ENCODE measurements around the gene BABAM2.

The BABAM2 gene

GRCh38 chr2:28335666-28336065 lies 445.1 kb downstream of the BABAM2 start:
- WGBS (ENCODE audit: insufficient coverage) = 100% methylated on average over 6 of the region's 6 CpGs
- DNase-seq = no peak
- Histone ChIP-seq H3K9me3 (ENCODE audit: control extremely low read depth in 1 of 5, control insufficient read depth in 4 of 5, insufficient read depth in 2 of 5, low read depth in 1 of 5, low read length in 4 of 5) (peaks cover 0 to 2% (median 0%) of the 10 kb centered on the region in 5 experiments), H3K27ac (ENCODE audit: insufficient read depth in 1 of 2, low read depth in 1 of 2, low read length in 2 of 2, poor library complexity in 1 of 2, severe bottlenecking in 2 of 2) (no peak overlapping the region), H3K36me3 (ENCODE audit: control insufficient read depth in 4 of 4, insufficient read depth in 4 of 4, low read length in 3 of 4) (peaks cover 0 to 10% (median 4%) of the 10 kb centered on the region in 4 experiments), H3K4me1 (ENCODE audit: control extremely low read depth in 1 of 4, control insufficient read depth in 4 of 4, insufficient read depth in 4 of 4, low read length in 3 of 4) (peaks cover 0 to 30% (median 11%) of the 10 kb centered on the region in 4 experiments), H3K27me3 (replicated peaks in 2 of 5; ENCODE audit: control insufficient read depth in 4 of 5, insufficient read depth in 5 of 5, low read length in 4 of 5) (no peaks in the 10 kb centered on the region), H3K4me3 (ENCODE audit: control insufficient read depth in 1 of 7, extremely low read depth in 1 of 7, insufficient read depth in 4 of 7, low read depth in 2 of 7, low read length in 6 of 7) (no peak overlapping the region)
- ChIA-PET CTCF (interaction anchor here (1.0 to 1.3 kb wide), 4 partner anchors 9 to 63 kb away, joined by 3 read pairs; no protein-coding TSS in a partner anchor), POLR2A (no interaction called here)

GRCh38 chr2:28336264-28336980 lies 445.9 kb downstream of the BABAM2 start:
- Histone ChIP-seq H3K4me1 (ENCODE audit: control extremely low read depth in 1 of 4, control insufficient read depth in 4 of 4, insufficient read depth in 4 of 4, low read length in 3 of 4) (peaks cover 0 to 33% (median 12%) of the 10 kb centered on the region in 4 experiments), H3K9me3 (ENCODE audit: control extremely low read depth in 1 of 5, control insufficient read depth in 4 of 5, insufficient read depth in 2 of 5, low read depth in 1 of 5, low read length in 4 of 5) (no peaks in the 10 kb centered on the region), H3K36me3 (ENCODE audit: control insufficient read depth in 4 of 4, insufficient read depth in 4 of 4, low read length in 3 of 4) (peaks cover 0 to 10% (median 4%) of the 10 kb centered on the region in 4 experiments), H3K27ac (ENCODE audit: insufficient read depth in 1 of 2, low read depth in 1 of 2, low read length in 2 of 2, poor library complexity in 1 of 2, severe bottlenecking in 2 of 2) (no peak overlapping the region), H3K4me3 (ENCODE audit: control insufficient read depth in 1 of 7, extremely low read depth in 1 of 7, insufficient read depth in 4 of 7, low read depth in 2 of 7, low read length in 6 of 7) (no peak overlapping the region), H3K27me3 (replicated peaks in 2 of 5; ENCODE audit: control insufficient read depth in 4 of 5, insufficient read depth in 5 of 5, low read length in 4 of 5) (no peaks in the 10 kb centered on the region)
- 90% methylated on average over 13 of the region's 13 CpGs for whole genome bisulfite sequencing (ENCODE audit: insufficient coverage)
- ChIA-PET CTCF (interaction anchor here (1.0 kb wide), 1 partner anchor 9 kb away, joined by 3 read pairs; no protein-coding TSS in a partner anchor), POLR2A (no interaction called here)
- no peak for DNase-seq

- no peak overlapping the region for H3K4me3 ChIP-seq (ENCODE audit: control insufficient read depth in 1 of 7, extremely low read depth in 1 of 7, insufficient read depth in 4 of 7, low read depth in 2 of 7, low read length in 6 of 7)
- CTCF ChIA-PET = no interaction called here
- WGBS (ENCODE audit: insufficient coverage) = 91% methylated on average over 14 of the region's 16 CpGs
- H3K9me3 ChIP-seq (ENCODE audit: control extremely low read depth in 1 of 5, control insufficient read depth in 4 of 5, insufficient read depth in 2 of 5, low read depth in 1 of 5, low read length in 4 of 5) = no peaks in the 10 kb centered on the region
- H3K36me3 ChIP-seq (ENCODE audit: control insufficient read depth in 4 of 4, insufficient read depth in 4 of 4, low read length in 3 of 4) = peaks cover 0 to 10% (median 4%) of the 10 kb centered on the region in 4 experiments
- H3K27me3 ChIP-seq (replicated peaks in 2 of 5; ENCODE audit: control insufficient read depth in 4 of 5, insufficient read depth in 5 of 5, low read length in 4 of 5) = no peaks in the 10 kb centered on the region
- POLR2A ChIA-PET = no interaction called here
- no peak for DNase-seq
- peaks cover 0 to 33% (median 12%) of the 10 kb centered on the region in 4 experiments for H3K4me1 ChIP-seq (ENCODE audit: control extremely low read depth in 1 of 4, control insufficient read depth in 4 of 4, insufficient read depth in 4 of 4, low read length in 3 of 4)
- H3K27ac ChIP-seq (ENCODE audit: insufficient read depth in 1 of 2, low read depth in 1 of 2, low read length in 2 of 2, poor library complexity in 1 of 2, severe bottlenecking in 2 of 2) = no peak overlapping the region
Observed at GRCh38 chr2:28336982-28337627, 446.6 kb downstream of the BABAM2 start.

- no peak overlapping the region for H3K27ac ChIP-seq (ENCODE audit: insufficient read depth in 1 of 2, low read depth in 1 of 2, low read length in 2 of 2, poor library complexity in 1 of 2, severe bottlenecking in 2 of 2)
Observed at GRCh38 chr2:28338046-28338817, 447.7 kb downstream of the BABAM2 start.

GRCh38 chr2:28338831-28339321 lies 448.3 kb downstream of the BABAM2 start:
- no peak for DNase-seq
- CTCF ChIA-PET = interaction anchor here (1.0 to 2.2 kb wide), 3 partner anchors 12 to 17 kb away, joined by 3 to 6 read pairs (median 6); no protein-coding TSS in a partner anchor
- WGBS (ENCODE audit: insufficient coverage) = 94% methylated on average over 5 of the region's 7 CpGs
- Histone ChIP-seq H3K9me3 (ENCODE audit: control extremely low read depth in 1 of 5, control insufficient read depth in 4 of 5, insufficient read depth in 2 of 5, low read depth in 1 of 5, low read length in 4 of 5) (no peaks in the 10 kb centered on the region), H3K36me3 (ENCODE audit: control insufficient read depth in 4 of 4, insufficient read depth in 4 of 4, low read length in 3 of 4) (peaks cover 0 to 10% (median 4%) of the 10 kb centered on the region in 4 experiments), H3K27ac (ENCODE audit: insufficient read depth in 1 of 2, low read depth in 1 of 2, low read length in 2 of 2, poor library complexity in 1 of 2, severe bottlenecking in 2 of 2) (no peak overlapping the region), H3K4me1 (ENCODE audit: control extremely low read depth in 1 of 4, control insufficient read depth in 4 of 4, insufficient read depth in 4 of 4, low read length in 3 of 4) (peaks cover 0 to 34% (median 7%) of the 10 kb centered on the region in 4 experiments), H3K27me3 (replicated peaks in 2 of 5; ENCODE audit: control insufficient read depth in 4 of 5, insufficient read depth in 5 of 5, low read length in 4 of 5) (no peaks in the 10 kb centered on the region), H3K4me3 (ENCODE audit: control insufficient read depth in 1 of 7, extremely low read depth in 1 of 7, insufficient read depth in 4 of 7, low read depth in 2 of 7, low read length in 6 of 7) (no peak overlapping the region)
- POLR2A ChIA-PET = interaction anchor here (0.5 kb wide), 1 partner anchor 58 kb away, joined by 4 read pairs; no protein-coding TSS in a partner anchor

More at GRCh38 chr2:28338046-28338817, 447.7 kb downstream of the BABAM2 start:
- 93% methylated on average over 13 of the region's 14 CpGs for WGBS (ENCODE audit: insufficient coverage)
- no peak for DNase-seq
- ChIA-PET POLR2A (interaction anchor here (0.5 kb wide), 1 partner anchor 59 kb away, joined by 4 read pairs; no protein-coding TSS in a partner anchor), CTCF (interaction anchor here (1.0 kb wide), 1 partner anchor 18 kb away, joined by 3 read pairs; no protein-coding TSS in a partner anchor)
- peaks cover 0 to 35% (median 12%) of the 10 kb centered on the region in 4 experiments for H3K4me1 ChIP-seq (ENCODE audit: control extremely low read depth in 1 of 4, control insufficient read depth in 4 of 4, insufficient read depth in 4 of 4, low read length in 3 of 4)
- H3K4me3 ChIP-seq (ENCODE audit: control insufficient read depth in 1 of 7, extremely low read depth in 1 of 7, insufficient read depth in 4 of 7, low read depth in 2 of 7, low read length in 6 of 7) = no peak overlapping the region
- H3K27me3 ChIP-seq (replicated peaks in 2 of 5; ENCODE audit: control insufficient read depth in 4 of 5, insufficient read depth in 5 of 5, low read length in 4 of 5) = no peaks in the 10 kb centered on the region
- peaks cover 0 to 10% (median 4%) of the 10 kb centered on the region in 4 experiments for H3K36me3 ChIP-seq (ENCODE audit: control insufficient read depth in 4 of 4, insufficient read depth in 4 of 4, low read length in 3 of 4)
- H3K9me3 ChIP-seq (ENCODE audit: control extremely low read depth in 1 of 5, control insufficient read depth in 4 of 5, insufficient read depth in 2 of 5, low read depth in 1 of 5, low read length in 4 of 5) = no peaks in the 10 kb centered on the region

GRCh38 chr2:28339516-28340175 lies 449.1 kb downstream of the BABAM2 start:
- no peaks in the 10 kb centered on the region for H3K9me3 ChIP-seq (ENCODE audit: control extremely low read depth in 1 of 5, control insufficient read depth in 4 of 5, insufficient read depth in 2 of 5, low read depth in 1 of 5, low read length in 4 of 5)
- no peak overlapping the region for H3K4me3 ChIP-seq (ENCODE audit: control insufficient read depth in 1 of 7, extremely low read depth in 1 of 7, insufficient read depth in 4 of 7, low read depth in 2 of 7, low read length in 6 of 7)
- WGBS (ENCODE audit: insufficient coverage) = 97% methylated on average over 10 of the region's 10 CpGs
- no peak overlapping the region for H3K27ac ChIP-seq (ENCODE audit: insufficient read depth in 1 of 2, low read depth in 1 of 2, low read length in 2 of 2, poor library complexity in 1 of 2, severe bottlenecking in 2 of 2)
- no peak for DNase-seq
- ChIA-PET CTCF (interaction anchor here (0.5 to 2.2 kb wide), 5 partner anchors 13 to 831 kb away, joined by 3 to 6 read pairs (median 4); no protein-coding TSS in a partner anchor), POLR2A (no interaction called here)
- peaks cover 0 to 26% (median 2%) of the 10 kb centered on the region in 4 experiments for H3K4me1 ChIP-seq (ENCODE audit: control extremely low read depth in 1 of 4, control insufficient read depth in 4 of 4, insufficient read depth in 4 of 4, low read length in 3 of 4)
- H3K36me3 ChIP-seq (ENCODE audit: control insufficient read depth in 4 of 4, insufficient read depth in 4 of 4, low read length in 3 of 4) = peaks cover 0 to 10% (median 4%) of the 10 kb centered on the region in 4 experiments
- no peaks in the 10 kb centered on the region for H3K27me3 ChIP-seq (replicated peaks in 2 of 5; ENCODE audit: control insufficient read depth in 4 of 5, insufficient read depth in 5 of 5, low read length in 4 of 5)

Data from common myeloid progenitor, CD34-positive (primary cell).